HEK293 (cell line): ENCODE results near the gene PHF19.

Experiments used
- CTCF ChIA-PET: fragments of 350-600 bp; formaldehyde crosslinking; extraction: SDS; loops from one replicate; lab custom pipeline; 2021; ENCODE audit warnings: antibody characterized with exemption; lab: Yijun Ruan, JAX
- POLR2A ChIA-PET: fragments of 300-600 bp; formaldehyde crosslinking; extraction: SDS; loops from one replicate; lab custom pipeline; 2020; ENCODE audit warnings: antibody characterized with exemption, inconsistent platforms; lab: Yijun Ruan, JAX
- H3K27ac ChIP-seq: fragments of 200-500 bp; sonication (Bioruptor generic); 2 replicates; pipeline ENCODE4 v1.5.1; 2014; ENCODE audit warnings: low read depth, low read length, control low read depth, inconsistent platforms; ENCODE audit errors: extremely low read depth
- H3K36me3 ChIP-seq, 2 experiments: fragments of 200-500 bp in 1 of 2; sonication (Bioruptor generic) in 1 of 2; 1 replicate in 1 of 2; 2 replicates in 1 of 2; pipeline ENCODE4 v1.5.1; 2014 to 2017; ENCODE audit warnings: inconsistent platforms in 2 of 2, low read length in 2 of 2; ENCODE audit not compliant: control insufficient read depth in 2 of 2, insufficient read depth in 1 of 2
- H3K4me1 ChIP-seq: fragments of 200-500 bp; sonication (Bioruptor generic); 2 replicates; pipeline ENCODE4 v1.5.1; 2014; ENCODE audit warnings: mild to moderate bottlenecking, low read length, inconsistent platforms; ENCODE audit not compliant: control insufficient read depth, insufficient read depth
- H3K4me3 ChIP-seq: 2 replicates; pipeline ENCODE4 v1.5.1; 2011; ENCODE audit warnings: low read depth, mild to moderate bottlenecking, control low read depth, low read length, moderate library complexity
- H3K9me3 ChIP-seq: fragments of 200-500 bp; sonication (Bioruptor generic); 2 replicates; pipeline ENCODE4 v1.5.1; 2014; ENCODE audit warnings: low read depth, low read length, inconsistent platforms; ENCODE audit not compliant: control insufficient read depth, insufficient read depth
- PRDM10 ChIP-seq: fragments of 450-650 bp; formaldehyde crosslinking; IDR thresholded peaks from 2 replicates; pipeline ENCODE4 v1.5.1; 2016; ENCODE audit warnings: missing biosample characterization, missing genetic modification characterization
- ZFP69B ChIP-seq: fragments of 450-650 bp; formaldehyde crosslinking; IDR thresholded peaks from 2 replicates; pipeline ENCODE4 v1.5.1; 2016; ENCODE audit warnings: missing biosample characterization, missing genetic modification characterization
- ZNF121 ChIP-seq: fragments of 450-650 bp; formaldehyde crosslinking; IDR thresholded peaks from 2 replicates; pipeline ENCODE4 v1.5.1; 2016; ENCODE audit warnings: missing biosample characterization, missing genetic modification characterization
- ZNF248 ChIP-seq: fragments of 450-650 bp; formaldehyde crosslinking; IDR thresholded peaks from 2 replicates; pipeline ENCODE4 v1.5.1; 2017; ENCODE audit warnings: missing biosample characterization, missing genetic modification characterization
- ZNF341 ChIP-seq: fragments of 450-650 bp; formaldehyde crosslinking; IDR thresholded peaks from 2 replicates; pipeline ENCODE4; 2016; ENCODE audit warnings: low read depth, missing biosample characterization, missing genetic modification characterization
- ZNF350 ChIP-seq: fragments of 450-650 bp; formaldehyde crosslinking; IDR thresholded peaks from 2 replicates; pipeline ENCODE4 v1.5.0; 2017; ENCODE audit warnings: missing biosample characterization, mild to moderate bottlenecking, missing genetic modification characterization
- ZNF530 ChIP-seq: fragments of 450-650 bp; formaldehyde crosslinking; IDR thresholded peaks from 2 replicates; pipeline ENCODE4 v1.5.1; 2016; ENCODE audit warnings: low read depth, missing biosample characterization, missing genetic modification characterization
- TF ChIP-seq, protein P1 (sequence below): fragments of 450-650 bp; formaldehyde crosslinking; IDR thresholded peaks from 2 replicates; pipeline ENCODE4 v1.5.1; 2017; ENCODE audit warnings: missing biosample characterization, missing genetic modification characterization
- TF ChIP-seq, protein P2 (sequence below): fragments of 450-650 bp; formaldehyde crosslinking; IDR thresholded peaks from 2 replicates; pipeline ENCODE4 v1.5.1; 2016; ENCODE audit warnings: missing biosample characterization, missing genetic modification characterization, borderline replicate concordance

PHF19 gene

GRCh38 chr9:120833325-120833724 is 43.7 kb downstream of the PHF19 start:
- ChIA-PET CTCF (interaction anchor here (1.0 to 2.2 kb wide), 2 partner anchors 77 to 104 kb away, joined by 6 to 7 read pairs; no protein-coding TSS in a partner anchor), POLR2A (no interaction called here)
- TF ChIP-seq, protein P1, sequence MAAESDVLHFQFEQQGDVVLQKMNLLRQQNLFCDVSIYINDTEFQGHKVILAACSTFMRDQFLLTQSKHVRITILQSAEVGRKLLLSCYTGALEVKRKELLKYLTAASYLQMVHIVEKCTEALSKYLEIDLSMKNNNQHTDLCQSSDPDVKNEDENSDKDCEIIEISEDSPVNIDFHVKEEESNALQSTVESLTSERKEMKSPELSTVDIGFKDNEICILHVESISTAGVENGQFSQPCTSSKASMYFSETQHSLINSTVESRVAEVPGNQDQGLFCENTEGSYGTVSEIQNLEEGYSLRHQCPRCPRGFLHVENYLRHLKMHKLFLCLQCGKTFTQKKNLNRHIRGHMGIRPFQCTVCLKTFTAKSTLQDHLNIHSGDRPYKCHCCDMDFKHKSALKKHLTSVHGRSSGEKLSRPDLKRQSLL (tag by site-specific recombination): no peak
- no peak for TF ChIP-seq ZNF248 (tag by site-specific recombination)
- TF ChIP-seq, protein P2, sequence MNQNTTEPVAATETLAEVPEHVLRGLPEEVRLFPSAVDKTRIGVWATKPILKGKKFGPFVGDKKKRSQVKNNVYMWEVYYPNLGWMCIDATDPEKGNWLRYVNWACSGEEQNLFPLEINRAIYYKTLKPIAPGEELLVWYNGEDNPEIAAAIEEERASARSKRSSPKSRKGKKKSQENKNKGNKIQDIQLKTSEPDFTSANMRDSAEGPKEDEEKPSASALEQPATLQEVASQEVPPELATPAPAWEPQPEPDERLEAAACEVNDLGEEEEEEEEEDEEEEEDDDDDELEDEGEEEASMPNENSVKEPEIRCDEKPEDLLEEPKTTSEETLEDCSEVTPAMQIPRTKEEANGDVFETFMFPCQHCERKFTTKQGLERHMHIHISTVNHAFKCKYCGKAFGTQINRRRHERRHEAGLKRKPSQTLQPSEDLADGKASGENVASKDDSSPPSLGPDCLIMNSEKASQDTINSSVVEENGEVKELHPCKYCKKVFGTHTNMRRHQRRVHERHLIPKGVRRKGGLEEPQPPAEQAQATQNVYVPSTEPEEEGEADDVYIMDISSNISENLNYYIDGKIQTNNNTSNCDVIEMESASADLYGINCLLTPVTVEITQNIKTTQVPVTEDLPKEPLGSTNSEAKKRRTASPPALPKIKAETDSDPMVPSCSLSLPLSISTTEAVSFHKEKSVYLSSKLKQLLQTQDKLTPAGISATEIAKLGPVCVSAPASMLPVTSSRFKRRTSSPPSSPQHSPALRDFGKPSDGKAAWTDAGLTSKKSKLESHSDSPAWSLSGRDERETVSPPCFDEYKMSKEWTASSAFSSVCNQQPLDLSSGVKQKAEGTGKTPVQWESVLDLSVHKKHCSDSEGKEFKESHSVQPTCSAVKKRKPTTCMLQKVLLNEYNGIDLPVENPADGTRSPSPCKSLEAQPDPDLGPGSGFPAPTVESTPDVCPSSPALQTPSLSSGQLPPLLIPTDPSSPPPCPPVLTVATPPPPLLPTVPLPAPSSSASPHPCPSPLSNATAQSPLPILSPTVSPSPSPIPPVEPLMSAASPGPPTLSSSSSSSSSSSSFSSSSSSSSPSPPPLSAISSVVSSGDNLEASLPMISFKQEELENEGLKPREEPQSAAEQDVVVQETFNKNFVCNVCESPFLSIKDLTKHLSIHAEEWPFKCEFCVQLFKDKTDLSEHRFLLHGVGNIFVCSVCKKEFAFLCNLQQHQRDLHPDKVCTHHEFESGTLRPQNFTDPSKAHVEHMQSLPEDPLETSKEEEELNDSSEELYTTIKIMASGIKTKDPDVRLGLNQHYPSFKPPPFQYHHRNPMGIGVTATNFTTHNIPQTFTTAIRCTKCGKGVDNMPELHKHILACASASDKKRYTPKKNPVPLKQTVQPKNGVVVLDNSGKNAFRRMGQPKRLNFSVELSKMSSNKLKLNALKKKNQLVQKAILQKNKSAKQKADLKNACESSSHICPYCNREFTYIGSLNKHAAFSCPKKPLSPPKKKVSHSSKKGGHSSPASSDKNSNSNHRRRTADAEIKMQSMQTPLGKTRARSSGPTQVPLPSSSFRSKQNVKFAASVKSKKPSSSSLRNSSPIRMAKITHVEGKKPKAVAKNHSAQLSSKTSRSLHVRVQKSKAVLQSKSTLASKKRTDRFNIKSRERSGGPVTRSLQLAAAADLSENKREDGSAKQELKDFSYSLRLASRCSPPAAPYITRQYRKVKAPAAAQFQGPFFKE (tag by site-specific recombination): no peak
- no peak for TF ChIP-seq ZNF530 (tag by site-specific recombination)
- no peak for TF ChIP-seq ZFP69B
- TF ChIP-seq PRDM10: 0 out of 2 replicates have a peak, but pooled peaks have one; percentile 3
- H3K36me3 ChIP-seq: no peaks in the 10 kb centered on the region
- no peak overlapping the region for H3K27ac ChIP-seq
- no peaks in the 10 kb centered on the region for H3K9me3 ChIP-seq
- no peak overlapping the region for H3K4me3 ChIP-seq
- H3K4me1 ChIP-seq: no peaks in the 10 kb centered on the region

GRCh38 chr9:120832807-120833206 is 44.2 kb downstream of the PHF19 start:
- no peak overlapping the region for H3K27ac ChIP-seq
- H3K4me1 ChIP-seq: no peaks in the 10 kb centered on the region
- no peaks in the 10 kb centered on the region for H3K9me3 ChIP-seq
- TF ChIP-seq ZNF341 (tag by site-specific recombination): no peak
- CTCF ChIA-PET: interaction anchor here (1.0 to 2.2 kb wide), 2 partner anchors 77 to 104 kb away, joined by 6 to 7 read pairs; no protein-coding TSS in a partner anchor
- POLR2A ChIA-PET: no interaction called here
- H3K36me3 ChIP-seq: no peaks in the 10 kb centered on the region
- no peak overlapping the region for H3K4me3 ChIP-seq

DNA sequence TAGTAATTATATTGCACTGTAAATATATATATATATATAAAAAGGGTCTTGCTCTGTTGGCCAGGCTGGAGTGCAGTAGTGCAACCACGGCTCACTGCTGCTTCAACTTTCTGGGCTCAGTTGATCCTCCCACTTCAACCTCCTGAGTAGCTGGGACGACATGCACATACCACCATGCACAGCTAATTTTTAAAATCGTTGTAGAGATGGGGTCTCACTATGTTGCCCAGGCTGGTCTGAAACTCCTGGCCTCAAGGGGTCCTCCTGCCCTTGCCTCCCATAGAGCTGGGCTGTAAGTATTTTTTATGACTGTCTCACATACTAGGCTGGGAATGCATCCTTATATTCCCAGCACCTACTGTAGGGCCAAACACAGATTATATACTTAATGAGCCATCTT is 46.1 kb downstream of the PHF19 start:
- Histone ChIP-seq H3K9me3 (no peaks in the 10 kb centered on the region), H3K4me1 (no peaks in the 10 kb centered on the region), H3K27ac (no peak overlapping the region), H3K36me3 (no peaks in the 10 kb centered on the region), H3K4me3 (no peak overlapping the region)
- CTCF ChIA-PET: interaction anchor here (0.6 to 0.8 kb wide), 2 partner anchors 106 to 225 kb away, joined by 4 read pairs; no protein-coding TSS in a partner anchor
- peak; percentile 46; the same call in 1 of the 2 replicates for TF ChIP-seq ZNF121 (tag by site-specific recombination)
- TF ChIP-seq ZNF350 (tag by site-specific recombination): no peak
- POLR2A ChIA-PET: interaction anchor here (0.6 kb wide), 1 partner anchor 212 kb away, joined by 6 read pairs; no protein-coding TSS in a partner anchor
